ENCODE results near the gene PRKN. TPM values are rescaled to one million over a fixed set of nuclear protein-coding genes. Genes with fewer than 3 reads are reported as not detected.
A peak's percentile ranks its signal among the peaks of the same experiment; 100 is the strongest.

PRKN gene
- total RNA-seq, 1 experiment from 2014 or later: 2.0 TPM

DNA sequence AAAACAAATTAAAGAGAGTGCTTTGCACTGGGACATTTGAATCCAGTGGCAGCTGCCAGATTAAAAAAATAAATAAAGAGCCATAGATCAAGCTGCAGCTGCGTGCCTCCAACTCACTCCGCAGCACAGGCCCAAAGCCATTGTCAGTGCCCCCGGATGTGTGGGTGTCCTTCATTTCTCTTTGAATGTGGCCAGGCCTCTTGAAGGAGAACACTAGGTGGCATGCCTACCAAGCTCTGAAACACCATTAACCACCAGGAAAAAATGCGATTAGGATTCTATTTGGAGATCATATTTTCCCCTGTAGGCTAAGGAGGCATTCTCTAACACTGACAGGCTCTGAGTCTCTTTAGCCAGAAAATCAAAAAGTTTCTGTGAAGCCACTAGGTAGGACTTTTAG is 549.8 kb downstream of the PRKN start:
- Histone ChIP-seq H2BK15ac (ENCODE audit: low read depth, low read length) (no peak overlapping the region), H3T11ph (ENCODE audit: low read length) (no peak overlapping the region), H3K18ac (ENCODE audit: insufficient read length, low read depth, low read length) (no peak overlapping the region), H2BK5ac (ENCODE audit: insufficient read length, low read length) (no peak overlapping the region), H4K20me1 (ENCODE audit: control insufficient read depth, insufficient read depth, insufficient read length) (no peaks in the 10 kb centered on the region), H3K79me2 (ENCODE audit: insufficient read depth, low read length) (no peaks in the 10 kb centered on the region), H3K4me2 (ENCODE audit: insufficient read depth, insufficient read length, low read length) (no peak overlapping the region), H2AFZ (ENCODE audit: low read length) (no peak overlapping the region), H3K9me3 (ENCODE audit: control insufficient read depth, low read depth, low read length) (no peaks in the 10 kb centered on the region), H3K27me3 (ENCODE audit: insufficient read depth, low read length) (no peaks in the 10 kb centered on the region), H2BK12ac (ENCODE audit: insufficient read length, low read depth, low read length) (no peak overlapping the region), H3K9ac (ENCODE audit: extremely low read depth, insufficient read length, low read length) (no peak overlapping the region), H4K91ac (ENCODE audit: insufficient read length, low read depth, low read length) (no peak overlapping the region), H4K8ac (replicated peaks; ENCODE audit: insufficient read length, low read depth, low read length) (no peak overlapping the region), H2BK120ac (ENCODE audit: low read depth, low read length, poor library complexity, severe bottlenecking) (no peak overlapping the region), H3K56ac (ENCODE audit: insufficient read length, low read depth, low read length) (no peak overlapping the region), H2AK5ac (ENCODE audit: insufficient read length, low read length) (no peak overlapping the region), H3K4me1 (ENCODE audit: insufficient read depth, low read length) (no peaks in the 10 kb centered on the region), H3K23me2 (ENCODE audit: insufficient read length, low read depth, low read length, poor library complexity, severe bottlenecking) (no peaks in the 10 kb centered on the region), H3K27ac (ENCODE audit: insufficient read length, low read depth, low read length) (no peak overlapping the region), H3K79me1 (ENCODE audit: insufficient read depth, low read depth, low read length, poor library complexity, severe bottlenecking) (no peaks in the 10 kb centered on the region), H3K14ac (ENCODE audit: insufficient read depth, low read length) (no peak overlapping the region), H3K23ac (ENCODE audit: insufficient read length, low read depth, low read length) (no peak overlapping the region), H4K5ac (ENCODE audit: insufficient read length, low read depth, low read length) (no peak overlapping the region), H2BK20ac (ENCODE audit: low read depth, low read length, poor library complexity, severe bottlenecking) (no peak overlapping the region), H3K4ac (ENCODE audit: low read depth, low read length) (no peak overlapping the region)
- H3K9me3 Mint-ChIP-seq: no peaks in the 10 kb centered on the region
- no peaks in the 10 kb centered on the region for H3K36me3 Mint-ChIP-seq (ENCODE audit: insufficient read depth in 1 of 3, low read depth in 3 of 3)
- H3K27me3 Mint-ChIP-seq (ENCODE audit: low read depth): no peaks in the 10 kb centered on the region; the same call in 1 of the 2 replicates
- WGBS (ENCODE audit: extremely low coverage, insufficient read length, low lambda C conversion rate): no CpG with 5 or more reads among the region's 4 CpGs
- TF ChIP-seq, protein P1, sequence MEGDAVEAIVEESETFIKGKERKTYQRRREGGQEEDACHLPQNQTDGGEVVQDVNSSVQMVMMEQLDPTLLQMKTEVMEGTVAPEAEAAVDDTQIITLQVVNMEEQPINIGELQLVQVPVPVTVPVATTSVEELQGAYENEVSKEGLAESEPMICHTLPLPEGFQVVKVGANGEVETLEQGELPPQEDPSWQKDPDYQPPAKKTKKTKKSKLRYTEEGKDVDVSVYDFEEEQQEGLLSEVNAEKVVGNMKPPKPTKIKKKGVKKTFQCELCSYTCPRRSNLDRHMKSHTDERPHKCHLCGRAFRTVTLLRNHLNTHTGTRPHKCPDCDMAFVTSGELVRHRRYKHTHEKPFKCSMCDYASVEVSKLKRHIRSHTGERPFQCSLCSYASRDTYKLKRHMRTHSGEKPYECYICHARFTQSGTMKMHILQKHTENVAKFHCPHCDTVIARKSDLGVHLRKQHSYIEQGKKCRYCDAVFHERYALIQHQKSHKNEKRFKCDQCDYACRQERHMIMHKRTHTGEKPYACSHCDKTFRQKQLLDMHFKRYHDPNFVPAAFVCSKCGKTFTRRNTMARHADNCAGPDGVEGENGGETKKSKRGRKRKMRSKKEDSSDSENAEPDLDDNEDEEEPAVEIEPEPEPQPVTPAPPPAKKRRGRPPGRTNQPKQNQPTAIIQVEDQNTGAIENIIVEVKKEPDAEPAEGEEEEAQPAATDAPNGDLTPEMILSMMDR (conservative IDR thresholded peaks at IDR 0.05): peak; percentile 47; the same call in 2 of the 3 replicates
- peak; percentile 45 for DNase-seq
- no peak overlapping the region for H3K4me3 Mint-ChIP-seq
- H3K27ac Mint-ChIP-seq: no peak overlapping the region
- H3K4me1 Mint-ChIP-seq: peaks cover 0 to 4% of the 10 kb centered on the region in 2 experiments; a peak in 3 of 4 replicates
